GM18498 (cell line): ENCODE data around the gene BRF1.

Experiments used
- ATAC-seq: cut with Tn5 transposase; IDR thresholded peaks from one replicate; pipeline ENCODE4 v1.9.1; 2021; ENCODE audit warnings: mild to moderate bottlenecking, moderate library complexity; ENCODE audit not compliant: unreplicated experiment

The BRF1 gene

GRCh38 chr14:105163040-105163742, 137.6 kb downstream of the BRF1 start:
- ATAC-seq, result no peak

GRCh38 chr14:105162669-105162979, 138.2 kb downstream of the BRF1 start:
- no peak for ATAC-seq

GRCh38 chr14:105161964-105162668, 138.7 kb downstream of the BRF1 start:
- ATAC-seq, result peak; percentile 76

- ATAC-seq, result no peak
Measured at GRCh38 chr14:105161309-105161708, 139.5 kb downstream of the BRF1 start.

- ATAC-seq, result no peak
Measured at GRCh38 chr14:105160776-105161175, 140.0 kb downstream of the BRF1 start.

- ATAC-seq, result no peak
Measured at GRCh38 chr14:105159344-105159743, 141.5 kb downstream of the BRF1 start.
